T-helper 2 cell treated with Interferon-gamma antibody and Interleukin-4, amounts not matched to agents 5 μg/mL and 100 μg/mL, for 36 hours (primary cell): ENCODE measurements around the gene NTRK3.

Experiments used
- DNase-seq: peaks from one replicate; pipeline ENCODE4 v3.0.0; 2021; ENCODE audit warnings: low spot score
- H3K27ac Mint-ChIP-seq: one replicate; pipeline ENCODE4 v1.8.0; 2021; ENCODE audit warnings: mild to moderate bottlenecking, mixed read lengths
- H3K27me3 Mint-ChIP-seq: one replicate; pipeline ENCODE4 v1.8.0; 2021; ENCODE audit warnings: low read depth, mixed read lengths
- H3K36me3 Mint-ChIP-seq: one replicate; pipeline ENCODE4 v1.8.0; 2021; ENCODE audit warnings: low read depth, mixed read lengths
- H3K4me1 Mint-ChIP-seq: one replicate; pipeline ENCODE4 v1.8.0; 2021; ENCODE audit warnings: low read depth, mixed read lengths
- H3K4me3 Mint-ChIP-seq: one replicate; pipeline ENCODE4 v1.8.0; 2022; ENCODE audit warnings: mild to moderate bottlenecking, moderate library complexity, mixed read lengths
- H3K9me3 Mint-ChIP-seq: one replicate; pipeline ENCODE4 v1.8.0; 2021; ENCODE audit warnings: mixed read lengths

Gene NTRK3

DNA sequence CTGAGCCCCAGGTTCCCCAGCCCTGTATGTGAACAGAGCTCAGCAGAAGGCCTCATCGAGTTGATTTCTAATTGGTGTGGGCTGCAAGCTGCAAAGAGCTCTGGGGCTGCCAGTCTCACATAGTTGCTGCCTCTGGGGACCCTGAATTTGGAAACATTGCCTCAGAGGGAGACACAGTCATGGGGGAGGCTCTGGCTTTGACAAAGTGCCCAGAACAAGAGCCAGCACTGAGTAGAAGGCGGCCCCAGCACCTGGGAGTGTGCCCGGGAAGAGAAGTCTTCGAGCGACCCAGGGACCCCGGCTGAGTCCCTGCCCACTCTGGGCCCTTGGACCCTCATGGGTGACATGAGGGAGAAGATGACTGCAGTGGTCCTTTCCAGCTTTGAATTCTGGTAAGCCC is 7.3 kb downstream of the NTRK3 start:
- Mint-ChIP-seq H3K27me3 (peaks cover 18% of the 10 kb centered on the region), H3K36me3 (no peaks in the 10 kb centered on the region), H3K4me1 (peaks cover 3% of the 10 kb centered on the region), H3K4me3 (no peak overlapping the region), H3K27ac (no peak overlapping the region), H3K9me3 (no peaks in the 10 kb centered on the region)
- DNase-seq: no peak

DNA sequence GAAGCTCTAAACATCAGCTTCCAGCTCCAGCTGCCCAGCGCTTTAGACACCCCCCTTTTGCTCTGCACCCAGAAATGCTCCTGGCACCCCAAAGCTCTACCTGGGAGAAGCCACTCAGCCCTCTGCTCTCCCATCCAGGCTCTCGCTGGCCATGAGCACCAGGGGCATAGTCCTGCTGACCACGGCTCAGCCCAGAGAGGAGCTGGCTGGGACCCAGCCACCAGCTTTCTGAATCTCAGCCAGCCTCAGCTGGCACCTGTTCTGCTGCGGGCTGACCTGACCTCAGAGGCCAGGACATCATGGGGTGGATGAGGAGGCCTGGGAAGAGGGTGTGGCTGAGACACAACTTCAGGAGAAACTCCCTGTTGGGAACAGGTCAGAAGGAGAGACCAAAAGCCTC is 8.6 kb downstream of the NTRK3 start:
- no peak overlapping the region for H3K27ac Mint-ChIP-seq
- no peaks in the 10 kb centered on the region for H3K9me3 Mint-ChIP-seq
- DNase-seq: no peak
- H3K27me3 Mint-ChIP-seq: peaks cover 7% of the 10 kb centered on the region
- peaks cover 3% of the 10 kb centered on the region for H3K4me1 Mint-ChIP-seq
- H3K36me3 Mint-ChIP-seq: no peaks in the 10 kb centered on the region
- H3K4me3 Mint-ChIP-seq: no peak overlapping the region

DNA sequence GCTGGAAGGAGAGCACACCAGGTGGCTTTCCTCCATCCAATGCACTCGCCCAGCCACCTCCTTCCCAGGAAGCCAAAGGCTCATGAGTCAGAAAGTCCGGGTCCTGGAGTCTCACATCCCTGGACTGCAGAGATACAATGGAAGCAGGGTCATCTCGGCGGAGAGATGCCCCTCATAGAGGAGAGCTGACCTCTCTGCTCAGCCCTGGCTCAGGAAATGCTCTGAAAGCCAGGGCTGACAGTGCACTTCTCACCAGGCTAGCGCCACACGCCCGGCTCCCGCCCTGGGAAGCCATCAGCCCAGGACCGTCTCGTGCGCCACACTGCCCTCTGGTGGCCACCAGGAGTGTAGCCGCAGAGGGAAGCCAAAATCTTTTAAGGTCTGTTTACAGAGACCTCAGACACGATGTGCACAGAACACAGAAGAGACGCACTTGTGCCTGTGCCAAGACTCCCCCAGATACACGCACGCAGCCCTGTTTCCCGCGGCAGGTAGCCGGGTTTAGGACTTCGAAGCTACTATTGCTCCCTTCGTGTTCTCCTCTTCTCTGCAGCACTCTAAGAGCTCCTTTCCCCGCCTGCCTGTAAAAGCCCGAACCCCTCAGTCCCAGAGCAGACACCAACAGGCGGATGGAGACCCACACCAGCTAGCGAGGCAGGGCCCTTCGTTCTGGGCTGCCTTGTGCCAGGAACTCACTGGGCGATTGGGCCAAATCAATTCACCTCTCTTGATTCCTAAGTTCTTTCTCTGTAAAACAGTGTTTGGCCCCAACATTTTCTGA is 9.7 kb downstream of the NTRK3 start:
- H3K27me3 Mint-ChIP-seq: peaks cover 4% of the 10 kb centered on the region
- no peaks in the 10 kb centered on the region for H3K36me3 Mint-ChIP-seq
- no peaks in the 10 kb centered on the region for H3K9me3 Mint-ChIP-seq
- no peak overlapping the region for H3K27ac Mint-ChIP-seq
- peaks cover 3% of the 10 kb centered on the region for H3K4me1 Mint-ChIP-seq
- peak; percentile 67 for DNase-seq
- no peak overlapping the region for H3K4me3 Mint-ChIP-seq

DNA sequence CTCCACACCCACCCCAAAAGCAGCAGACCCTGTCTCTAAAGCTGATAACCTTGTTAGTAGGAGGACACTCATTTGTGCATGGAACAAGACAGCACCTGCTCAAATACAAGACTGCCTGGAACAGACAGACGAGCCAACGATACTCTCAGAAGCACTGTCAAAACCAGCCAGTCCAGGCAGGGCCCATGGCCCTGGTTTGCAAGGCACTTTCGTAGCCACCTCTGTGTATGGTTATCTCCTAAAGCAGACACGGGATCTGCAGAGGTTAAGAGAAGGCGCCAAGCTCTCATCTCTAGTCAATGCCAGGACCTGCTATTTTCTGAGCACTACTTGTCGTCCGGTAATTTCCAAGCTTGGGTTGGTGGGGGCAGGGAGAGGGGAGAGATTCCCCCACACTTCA is 10.5 kb downstream of the NTRK3 start:
- Mint-ChIP-seq H3K36me3 (no peaks in the 10 kb centered on the region), H3K27ac (no peak overlapping the region), H3K27me3 (peaks cover 4% of the 10 kb centered on the region), H3K9me3 (no peaks in the 10 kb centered on the region), H3K4me1 (peaks cover 3% of the 10 kb centered on the region), H3K4me3 (no peak overlapping the region)
- no peak for DNase-seq

DNA sequence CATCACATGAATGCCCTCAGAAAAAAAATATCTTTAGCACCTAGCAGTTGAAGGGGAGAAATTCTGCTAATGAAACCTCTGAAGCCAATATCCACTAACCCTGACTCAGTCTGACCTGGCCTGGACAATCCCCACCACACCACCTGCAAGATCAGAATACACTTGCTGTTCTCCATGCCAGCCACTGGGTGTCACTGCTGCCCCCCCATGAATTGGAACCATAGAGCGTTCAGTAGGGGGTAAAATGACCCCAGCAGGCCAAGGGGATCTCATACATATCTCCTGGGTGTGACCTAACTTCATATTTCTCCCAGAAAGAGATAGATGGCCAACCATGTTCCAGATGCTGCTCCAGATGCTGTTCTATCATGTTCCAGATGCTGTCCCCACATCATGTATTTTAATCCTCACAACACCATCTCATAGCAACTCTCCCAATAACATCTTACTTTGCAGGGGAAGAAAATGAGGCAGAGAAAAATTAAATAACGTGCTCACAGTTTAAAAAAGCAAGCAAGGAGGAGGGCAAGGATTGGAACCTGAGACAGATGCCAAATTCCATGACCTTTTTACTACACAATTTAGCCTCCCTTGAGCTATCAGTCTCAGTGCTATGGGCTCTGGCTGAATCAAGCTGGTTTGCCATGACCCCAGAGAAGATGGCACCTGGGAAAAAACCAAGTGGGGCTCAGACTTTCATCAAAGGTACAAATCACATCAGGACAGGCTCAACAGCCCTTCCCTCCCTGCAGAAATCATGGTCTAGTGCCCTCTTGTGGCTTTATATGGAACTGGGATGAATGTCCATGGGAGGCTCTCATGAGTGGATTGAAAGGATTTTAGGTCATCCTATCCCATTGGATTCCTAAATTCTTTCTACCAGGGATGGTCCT is 12.4 kb downstream of the NTRK3 start:
- Mint-ChIP-seq H3K36me3 (no peaks in the 10 kb centered on the region), H3K9me3 (no peaks in the 10 kb centered on the region), H3K4me1 (peaks cover 3% of the 10 kb centered on the region), H3K27ac (no peak overlapping the region), H3K27me3 (peaks cover 2% of the 10 kb centered on the region), H3K4me3 (no peak overlapping the region)
- DNase-seq: no peak

DNA sequence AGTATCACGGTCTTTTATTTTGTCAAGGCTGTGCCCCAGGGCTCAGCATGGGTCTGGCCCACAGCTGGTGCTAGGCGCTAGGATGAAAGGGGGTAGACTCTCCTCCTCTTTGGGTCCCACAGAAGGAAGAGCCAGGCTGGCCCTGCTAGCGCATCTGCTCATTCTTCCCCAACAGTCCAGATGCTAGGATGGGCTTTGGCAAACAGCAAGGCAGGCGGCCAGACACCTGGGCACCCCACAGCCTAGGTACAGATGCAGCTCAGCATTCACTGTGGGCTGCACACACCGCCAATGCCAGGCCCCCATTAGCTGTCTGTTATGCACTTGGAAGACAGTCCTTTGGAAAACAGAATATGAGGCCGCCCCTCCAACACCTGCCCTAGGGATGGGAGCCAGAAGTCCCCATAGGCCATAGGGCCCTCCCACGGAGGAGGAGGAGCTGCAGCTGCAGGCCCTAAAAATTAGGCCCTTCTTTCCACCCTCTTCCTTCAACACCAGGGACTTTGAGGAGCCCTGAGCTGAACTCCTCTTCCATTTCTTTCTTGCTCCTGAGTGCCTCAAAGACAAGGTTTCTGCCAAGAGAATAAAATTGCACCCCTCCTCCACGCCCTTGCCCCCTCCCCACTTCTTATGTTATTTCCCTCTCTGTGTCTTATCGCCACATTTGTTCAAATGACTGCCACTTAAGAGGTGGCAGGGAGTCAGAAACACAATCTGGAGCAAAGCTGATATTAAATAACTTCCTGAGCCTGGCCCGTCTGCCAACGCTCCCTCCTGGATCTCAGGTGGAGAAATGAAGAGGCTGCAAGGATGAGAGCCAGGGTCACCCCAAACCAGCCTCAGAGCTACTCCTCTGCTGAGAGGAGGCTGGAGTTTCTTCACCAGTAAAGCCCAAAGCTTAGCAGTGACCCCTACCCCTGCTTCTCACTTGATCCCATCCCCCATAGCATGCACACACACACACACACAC is 13.7 kb downstream of the NTRK3 start:
- no peaks in the 10 kb centered on the region for H3K36me3 Mint-ChIP-seq
- no peaks in the 10 kb centered on the region for H3K9me3 Mint-ChIP-seq
- no peak for DNase-seq
- H3K27ac Mint-ChIP-seq: no peak overlapping the region
- peaks cover 3% of the 10 kb centered on the region for H3K4me1 Mint-ChIP-seq
- no peak overlapping the region for H3K4me3 Mint-ChIP-seq
- peaks cover 2% of the 10 kb centered on the region for H3K27me3 Mint-ChIP-seq

DNA sequence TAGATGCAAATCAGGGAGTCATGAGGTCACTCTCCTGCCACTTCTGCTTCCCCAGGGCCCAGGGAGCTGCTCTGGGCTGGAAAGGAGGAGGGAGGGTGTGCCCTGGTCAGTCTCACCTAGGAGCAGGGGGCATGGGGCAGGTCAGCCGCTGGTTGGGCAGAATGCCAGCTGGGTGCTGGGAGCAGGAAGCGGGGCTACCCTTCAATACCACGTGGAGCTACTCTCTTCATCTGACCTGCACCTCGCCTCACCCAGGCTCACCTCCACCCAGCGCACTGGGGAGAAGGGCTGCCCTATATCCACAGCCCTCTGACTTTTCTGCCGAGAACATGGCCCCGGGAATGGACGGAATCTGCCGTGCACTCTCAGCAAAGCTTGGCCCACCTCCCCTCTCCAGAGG is 15.1 kb downstream of the NTRK3 start:
- Mint-ChIP-seq H3K27ac (no peak overlapping the region), H3K4me1 (peaks cover under 1% of the 10 kb centered on the region), H3K9me3 (no peaks in the 10 kb centered on the region)

DNA sequence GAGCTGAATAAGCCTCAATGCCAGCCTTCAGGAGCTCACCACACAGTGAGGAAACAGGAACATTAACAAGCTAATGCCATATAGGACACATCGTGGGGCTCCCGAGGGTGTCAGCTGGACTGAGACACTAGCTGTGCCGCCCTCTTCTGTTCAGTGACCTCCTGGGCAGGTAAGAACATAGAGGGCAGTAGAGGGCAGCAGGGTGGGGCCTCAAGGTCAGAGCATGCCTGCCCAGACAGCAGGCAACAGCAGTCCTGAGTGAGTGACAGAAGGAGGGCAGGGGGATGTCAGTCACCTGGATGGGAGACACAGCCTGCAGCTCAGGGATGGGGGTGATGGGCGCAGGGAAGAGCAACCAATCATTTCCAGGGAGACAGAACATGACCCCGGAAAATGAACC is 15.5 kb downstream of the NTRK3 start:
- no peaks in the 10 kb centered on the region for H3K36me3 Mint-ChIP-seq
- H3K27ac Mint-ChIP-seq: no peak overlapping the region
- H3K9me3 Mint-ChIP-seq: no peaks in the 10 kb centered on the region
- H3K4me1 Mint-ChIP-seq: no peaks in the 10 kb centered on the region
- no peak for DNase-seq
- H3K27me3 Mint-ChIP-seq: peaks cover 7% of the 10 kb centered on the region
- no peak overlapping the region for H3K4me3 Mint-ChIP-seq

More for the DNA sequence above, 15.1 kb downstream of the NTRK3 start:
- no peak for DNase-seq
- Mint-ChIP-seq H3K27me3 (peaks cover 7% of the 10 kb centered on the region), H3K36me3 (no peaks in the 10 kb centered on the region), H3K4me3 (no peak overlapping the region)

DNA sequence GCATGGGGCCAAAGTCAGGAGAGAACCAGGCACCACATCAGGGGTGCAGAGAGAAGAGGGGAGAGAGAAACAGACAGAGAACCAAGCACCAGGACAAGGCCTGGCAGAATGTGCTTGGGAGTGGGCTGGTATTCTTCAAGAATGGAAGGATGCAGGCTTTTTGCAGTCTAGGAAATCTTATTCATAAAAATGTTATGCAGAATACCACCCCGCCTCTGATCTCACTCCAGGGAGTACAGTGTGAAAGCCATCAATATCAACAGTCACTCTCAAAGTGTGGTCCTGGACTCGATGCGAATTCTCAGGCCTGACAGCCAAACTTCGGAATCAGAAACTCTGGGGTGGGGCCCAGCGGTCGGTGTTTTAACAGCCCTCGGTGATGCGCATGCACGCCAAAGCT is 16.9 kb downstream of the NTRK3 start:
- no peak for DNase-seq
- Mint-ChIP-seq H3K4me1 (no peaks in the 10 kb centered on the region), H3K4me3 (no peak overlapping the region), H3K36me3 (no peaks in the 10 kb centered on the region), H3K9me3 (no peaks in the 10 kb centered on the region), H3K27me3 (peaks cover 7% of the 10 kb centered on the region), H3K27ac (no peak overlapping the region)

DNA sequence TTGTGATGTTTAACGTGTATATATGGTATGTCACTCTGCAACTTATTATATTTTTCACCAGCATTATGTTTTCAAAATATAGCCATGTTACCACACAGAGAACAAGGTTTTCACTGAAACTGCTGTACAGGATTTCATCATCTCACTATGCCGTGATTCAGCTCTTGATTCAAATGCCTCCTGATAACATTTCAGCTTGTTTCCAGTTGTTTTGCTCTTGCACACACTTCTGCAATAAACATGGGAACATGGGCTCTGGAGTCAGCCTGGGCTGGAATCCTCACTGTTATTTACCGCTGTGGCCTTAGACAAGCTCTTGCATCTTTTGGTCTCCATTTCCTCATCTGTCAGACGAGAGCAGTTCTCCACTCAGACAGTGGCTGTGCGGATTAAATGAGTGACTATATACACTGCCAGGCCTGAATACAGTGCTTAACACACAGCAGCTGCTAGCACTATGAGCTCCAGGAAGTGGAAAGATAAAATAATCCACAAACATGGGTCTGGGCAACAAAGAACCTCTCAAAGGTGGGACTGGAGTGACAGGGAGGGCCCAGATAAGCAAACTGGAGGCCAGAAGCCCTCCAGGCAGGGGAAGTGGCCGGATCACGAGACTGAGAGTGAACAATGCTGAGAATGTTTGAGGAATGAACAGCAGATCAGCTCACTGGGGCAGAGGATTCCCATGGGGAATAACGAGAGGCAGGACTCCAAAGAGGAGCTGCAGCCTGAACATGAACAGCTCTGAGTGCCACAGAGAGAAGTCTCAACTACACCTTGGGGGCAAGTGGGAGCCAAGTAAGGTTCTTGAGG is 17.7 kb downstream of the NTRK3 start:
- no peaks in the 10 kb centered on the region for H3K9me3 Mint-ChIP-seq
- no peak overlapping the region for H3K27ac Mint-ChIP-seq
- DNase-seq: no peak
- no peaks in the 10 kb centered on the region for H3K4me1 Mint-ChIP-seq
- H3K4me3 Mint-ChIP-seq: no peak overlapping the region
- H3K27me3 Mint-ChIP-seq: peaks cover 7% of the 10 kb centered on the region
- H3K36me3 Mint-ChIP-seq: no peaks in the 10 kb centered on the region

DNA sequence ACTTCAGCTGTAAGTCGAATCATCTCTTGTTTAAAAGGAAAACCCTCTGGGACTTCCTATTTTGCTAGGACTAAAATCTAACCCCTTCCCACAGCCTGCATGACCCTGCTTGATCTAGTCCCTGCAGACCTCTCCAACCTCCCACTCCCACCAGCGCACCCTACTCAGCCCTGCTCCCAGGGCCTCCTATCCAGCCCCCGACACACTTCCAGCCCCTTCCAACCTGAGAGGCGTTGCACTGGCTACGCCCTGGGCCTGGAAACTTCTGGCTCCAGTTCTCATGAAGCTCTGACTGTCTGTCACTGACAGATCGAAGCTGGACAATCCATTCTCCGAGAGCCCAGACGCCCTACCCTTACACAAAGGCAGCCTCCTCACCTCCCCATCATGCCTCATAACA is 21.8 kb downstream of the NTRK3 start:
- peaks cover 10% of the 10 kb centered on the region for H3K27me3 Mint-ChIP-seq
- DNase-seq: no peak
- H3K4me1 Mint-ChIP-seq: no peaks in the 10 kb centered on the region
- no peaks in the 10 kb centered on the region for H3K36me3 Mint-ChIP-seq
- H3K9me3 Mint-ChIP-seq: no peaks in the 10 kb centered on the region
- no peak overlapping the region for H3K27ac Mint-ChIP-seq
- H3K4me3 Mint-ChIP-seq: no peak overlapping the region

DNA sequence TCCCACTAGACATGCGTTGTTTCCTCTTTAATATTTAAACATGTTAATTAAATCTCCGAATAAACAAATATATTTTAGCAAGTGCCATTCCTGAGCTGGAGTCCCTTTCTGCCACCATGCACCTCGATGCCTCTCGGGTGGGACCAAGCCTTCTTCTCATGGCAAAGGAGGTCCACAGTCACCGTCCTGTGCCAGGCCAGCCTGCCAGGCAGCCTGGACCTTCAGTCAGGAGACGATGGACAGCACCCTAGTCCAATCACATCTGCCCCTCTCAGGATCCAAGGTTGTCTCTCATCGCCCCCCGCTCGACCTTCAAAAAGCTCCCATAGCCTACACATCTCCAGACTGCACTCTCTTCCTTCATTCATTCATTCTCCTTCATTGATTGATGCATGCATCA is 22.6 kb downstream of the NTRK3 start:
- Mint-ChIP-seq H3K27ac (no peak overlapping the region), H3K4me1 (no peaks in the 10 kb centered on the region), H3K27me3 (peaks cover 10% of the 10 kb centered on the region), H3K4me3 (no peak overlapping the region), H3K9me3 (no peaks in the 10 kb centered on the region), H3K36me3 (no peaks in the 10 kb centered on the region)
- DNase-seq: no peak

DNA sequence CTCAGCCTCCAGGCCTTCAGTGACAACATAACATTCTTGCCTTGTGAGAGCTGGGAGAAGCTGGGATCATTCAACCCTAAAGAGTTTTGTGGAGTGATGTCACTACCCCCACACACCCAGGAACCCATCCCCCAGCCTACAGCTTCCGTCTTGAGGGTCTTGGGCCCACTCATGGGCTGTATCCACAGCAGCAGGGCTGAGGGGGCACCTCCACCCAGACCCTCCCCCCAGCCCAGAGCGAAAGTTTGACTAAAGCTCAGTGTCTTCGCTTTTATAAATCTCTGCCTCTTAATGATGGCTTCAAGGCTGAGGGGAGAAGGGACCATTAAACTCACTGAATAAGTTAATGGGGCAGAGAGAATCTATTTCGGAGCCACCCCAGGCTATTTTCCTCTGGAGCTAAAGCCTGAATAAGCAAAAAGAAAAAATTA is 23.8 kb downstream of the NTRK3 start:
- Mint-ChIP-seq H3K27me3 (peaks cover 11% of the 10 kb centered on the region), H3K4me3 (no peak overlapping the region), H3K4me1 (no peaks in the 10 kb centered on the region), H3K36me3 (no peaks in the 10 kb centered on the region), H3K9me3 (no peaks in the 10 kb centered on the region), H3K27ac (no peak overlapping the region)
- DNase-seq: no peak
